ENCODE data around the gene MED25. TPM values are rescaled to one million over a fixed set of nuclear protein-coding genes. Genes with fewer than 3 reads are reported as not detected.

MED25 gene
- total and polyA plus RNA-seq, 2 of the 8 experiments (the other 6 are each of a cell fraction or from before 2014, with no cell fraction given), result 21.6 to 71.4 TPM

DNA sequence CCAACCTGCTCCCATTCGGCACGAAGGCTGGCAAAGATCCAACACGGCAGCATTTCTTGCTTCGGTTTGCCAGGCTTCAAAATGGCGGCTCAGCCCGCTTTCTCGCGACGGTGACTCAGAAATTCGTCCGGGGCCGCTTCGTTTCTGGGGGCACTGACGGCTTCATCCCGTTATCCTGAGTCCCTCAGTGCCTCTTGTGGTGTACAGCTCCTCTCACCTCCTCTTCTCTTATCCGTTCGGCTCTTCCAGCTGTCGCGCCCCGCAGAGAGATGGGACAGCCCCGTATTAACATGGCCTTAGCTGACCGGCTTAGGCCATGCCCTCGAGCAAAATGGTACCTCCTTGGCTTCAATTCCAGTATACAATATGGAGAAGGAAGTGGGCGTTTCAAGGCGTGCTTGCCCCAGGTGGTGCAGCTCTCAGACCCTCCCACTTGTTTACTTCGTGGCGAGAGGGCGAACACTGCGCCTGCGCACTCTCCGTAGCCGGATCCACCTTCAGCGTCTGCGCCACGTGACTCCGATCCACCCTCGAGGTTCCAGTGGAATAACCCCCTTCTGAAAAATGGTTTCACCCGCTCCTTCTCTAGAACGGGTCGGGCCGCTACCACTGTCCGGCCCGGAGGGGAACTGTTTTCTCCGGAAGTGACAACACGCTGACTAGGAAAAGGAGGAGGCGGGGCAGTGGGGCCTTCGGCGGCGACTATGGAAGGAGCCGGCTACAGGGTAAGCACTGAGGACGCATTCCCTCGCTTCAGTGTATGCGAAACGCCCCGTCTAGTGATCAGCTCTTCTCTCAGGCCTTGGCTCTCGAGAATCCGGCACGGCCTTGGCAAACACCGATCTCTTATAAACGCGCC, 59.2 kb downstream of the MED25 start, which contains the start of the genes AKT1S1 and TBC1D17 (continued):
- no peak for TF ChIP-seq GTF2F1 (IDR thresholded peaks at IDR 0.05; ENCODE audit: borderline replicate concordance, low read depth, low read length)
- TF ChIP-seq, protein P1, sequence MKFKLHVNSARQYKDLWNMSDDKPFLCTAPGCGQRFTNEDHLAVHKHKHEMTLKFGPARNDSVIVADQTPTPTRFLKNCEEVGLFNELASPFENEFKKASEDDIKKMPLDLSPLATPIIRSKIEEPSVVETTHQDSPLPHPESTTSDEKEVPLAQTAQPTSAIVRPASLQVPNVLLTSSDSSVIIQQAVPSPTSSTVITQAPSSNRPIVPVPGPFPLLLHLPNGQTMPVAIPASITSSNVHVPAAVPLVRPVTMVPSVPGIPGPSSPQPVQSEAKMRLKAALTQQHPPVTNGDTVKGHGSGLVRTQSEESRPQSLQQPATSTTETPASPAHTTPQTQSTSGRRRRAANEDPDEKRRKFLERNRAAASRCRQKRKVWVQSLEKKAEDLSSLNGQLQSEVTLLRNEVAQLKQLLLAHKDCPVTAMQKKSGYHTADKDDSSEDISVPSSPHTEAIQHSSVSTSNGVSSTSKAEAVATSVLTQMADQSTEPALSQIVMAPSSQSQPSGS (IDR thresholded peaks at IDR 0.05; ENCODE audit: low read length), result no peak; the same call in 1 of the 2 replicates
- no peak for TF ChIP-seq CBX5 (IDR thresholded peaks at IDR 0.05; ENCODE audit: low read depth, low read length)
- peak; percentile 21 to 79; a peak in 2 of 4 replicates for TF ChIP-seq SIN3A (conservative IDR thresholded peaks at IDR 0.05 in 1 of 2, IDR thresholded peaks at IDR 0.05 in 1 of 2; ENCODE audit: low read depth in 1 of 2, low read length in 2 of 2)
- TF ChIP-seq RXRA (IDR thresholded peaks at IDR 0.05; ENCODE audit: insufficient read depth, low read depth, low read length), result no peak
- peak; percentile 24 for TF ChIP-seq SAP30 (IDR thresholded peaks at IDR 0.05; ENCODE audit: insufficient read depth, insufficient replicate concordance, low read length)
- no peak for TF ChIP-seq RNF2 (IDR thresholded peaks at IDR 0.05; ENCODE audit: borderline replicate concordance, low read depth, low read length, missing control alignments, poor library complexity, severe bottlenecking)
- no peak for TF ChIP-seq RFX5 (IDR thresholded peaks at IDR 0.05; ENCODE audit: borderline replicate concordance, low read depth, low read length)
- TF ChIP-seq CHD1 (IDR thresholded peaks at IDR 0.05; ENCODE audit: low read depth, low read length), result peak; percentile 95
- TF ChIP-seq PHF8 (conservative IDR thresholded peaks at IDR 0.05; ENCODE audit: low read depth, low read length), result peak; percentile 78
- TF ChIP-seq, protein P2, sequence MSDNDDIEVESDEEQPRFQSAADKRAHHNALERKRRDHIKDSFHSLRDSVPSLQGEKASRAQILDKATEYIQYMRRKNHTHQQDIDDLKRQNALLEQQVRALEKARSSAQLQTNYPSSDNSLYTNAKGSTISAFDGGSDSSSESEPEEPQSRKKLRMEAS (IDR thresholded peaks at IDR 0.05), result peak; percentile 95
- peak; percentile 71 for TF ChIP-seq SP1 (IDR thresholded peaks at IDR 0.05; ENCODE audit: low read depth, low read length)
- TF ChIP-seq EZH2 (IDR thresholded peaks at IDR 0.05; ENCODE audit: low read depth, low read length, severe bottlenecking), result no peak
- TF ChIP-seq KDM4A (IDR thresholded peaks at IDR 0.05; ENCODE audit: low read depth, low read length, severe bottlenecking), result peak; percentile 66
- TF ChIP-seq HDAC6 (IDR thresholded peaks at IDR 0.05; ENCODE audit: low read depth, low read length), result no peak
- TF ChIP-seq JUN (IDR thresholded peaks at IDR 0.05; ENCODE audit: low read depth, low read length), result no peak
- peak; percentile 71; the same call in 1 of the 2 replicates for TF ChIP-seq KDM5A (IDR thresholded peaks at IDR 0.05; ENCODE audit: low read length)
